Left cardiac atrium (tissue), 4 donors: ENCODE results near the gene RANBP9. TPM values are rescaled to one million over a fixed set of nuclear protein-coding genes. Genes with fewer than 3 reads are reported as not detected.

Source experiments
- ATAC-seq, 2 donors: fragments of 200-7000 bp; cut with Tn5 transposase; one replicate each; pipeline ENCODE4 v1.9.1; 2020; ENCODE audit warnings: mild to moderate bottlenecking in 2 of 2, moderate library complexity in 2 of 2
- DNase-seq: peaks from one replicate; pipeline ENCODE4 v3.0.0-alpha.2; 2020
- intact Hi-C, 2 donors: fragments of 100-400 bp; cut with DNase I; formaldehyde crosslinking; loops; one replicate each; pipeline versions ENCODE4 v1.14.1 to v1.15.1; 2022 to 2023
- total RNA-seq, 2 donors: library from RNA; stranded (reverse); fragmentation: NEBNext Ultra II Directional; extraction: Animal tissue kit (Norgen Biotek cat#: 25700); gene quantifications; one replicate each; pipeline ENCODE4 v1.2.1, GENCODE V29; 2021
- donor health status: DM: no; HTN: yes; CAD: no.
- donor health status: DM: no; HTN: yes; CAD: no; lungs with severe emphysema.
- donor health status: DM: yes; HTN: yes; CAD: no.
- donor health status: Dilated cardiomyopathy.

The RANBP9 gene
- total RNA-seq, 2 donors from 2014 or later: 27.3 to 33.1 TPM

GRCh38 chr6:13715444-13715883 lies 3.8 kb upstream of the RANBP9 start:
- DNase-seq (no peak), ATAC-seq (no peak)
- intact Hi-C loops: no loop called here

DNA sequence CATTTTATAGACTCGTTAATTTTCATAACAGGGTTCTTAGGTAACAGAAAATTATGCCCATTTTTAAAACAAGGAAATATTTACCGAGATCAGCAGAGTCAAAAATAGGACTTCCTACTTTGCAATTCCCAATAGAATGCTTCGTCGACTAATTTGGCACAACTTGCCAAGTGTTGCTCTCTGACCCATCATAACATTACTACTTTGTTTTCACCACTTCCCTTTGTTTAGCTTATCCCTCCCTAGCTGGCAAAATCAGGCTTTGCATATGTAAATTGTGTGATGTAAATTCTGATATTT lies 914 bp upstream of the RANBP9 start:
- DNase-seq: no peak
- peak in 1 of 2 donors; percentile 14 for ATAC-seq
- intact Hi-C loops: loop anchor here in 1 of 2 donors (1.0 kb wide), 1 partner anchor 21 kb away; no protein-coding TSS in a partner anchor

DNA sequence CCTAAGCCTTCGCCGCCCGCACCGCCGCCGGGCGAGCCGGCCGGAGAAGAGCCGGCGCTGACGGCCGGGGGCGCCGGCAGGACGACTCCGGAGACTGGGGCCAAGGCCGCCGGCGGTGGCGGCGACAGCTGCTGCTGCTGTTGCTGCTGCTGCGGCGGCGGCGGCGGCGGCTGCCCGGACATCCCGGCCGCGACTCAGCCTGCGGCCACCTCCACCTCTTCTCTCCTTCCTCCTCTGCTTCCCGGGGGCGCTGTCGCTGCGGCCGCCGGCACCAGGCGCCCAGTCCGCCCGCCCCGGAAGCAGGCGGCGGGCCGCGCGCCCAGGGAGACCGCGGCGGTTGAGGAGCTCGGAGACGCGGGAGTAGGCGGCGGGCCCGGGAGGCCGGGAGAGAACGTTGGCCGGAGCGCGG lies 307 bp downstream of the RANBP9 start:
- peak; percentile 76 for DNase-seq
- intact Hi-C loops: no loop called here
- ATAC-seq: peak in 1 of 2 donors; percentile 19

GRCh38 chr6:13710552-13711323 lies 897 bp downstream of the RANBP9 start:
- DNase-seq (peak; percentile 51), ATAC-seq (peak in 1 of 2 donors; percentile 21)
- intact Hi-C loops: no loop called here

- DNase-seq (no peak), ATAC-seq (no peak)
- intact Hi-C loops: loop anchor here (10.0 kb wide), 2 partner anchors 75 to 95 kb away; partner anchors contain the start of gene NOL7 (in 1 of the 2)
Observed at GRCh38 chr6:13709689-13710551, 1.7 kb downstream of the RANBP9 start.

- intact Hi-C loops: loop anchor here (10.0 kb wide), 2 partner anchors 74 to 94 kb away; partner anchors contain the start of gene NOL7 (in 1 of the 2)
- ATAC-seq (no peak), DNase-seq (no peak)
Observed at GRCh38 chr6:13708736-13709135, 2.9 kb downstream of the RANBP9 start.

- ATAC-seq (no peak), DNase-seq (no peak)
- intact Hi-C loops: loop anchor here (10.0 kb wide), 2 partner anchors 69 to 89 kb away; partner anchors contain the start of gene NOL7 (in 1 of the 2)
Observed at GRCh38 chr6:13703496-13703895, 8.1 kb downstream of the RANBP9 start.

DNA sequence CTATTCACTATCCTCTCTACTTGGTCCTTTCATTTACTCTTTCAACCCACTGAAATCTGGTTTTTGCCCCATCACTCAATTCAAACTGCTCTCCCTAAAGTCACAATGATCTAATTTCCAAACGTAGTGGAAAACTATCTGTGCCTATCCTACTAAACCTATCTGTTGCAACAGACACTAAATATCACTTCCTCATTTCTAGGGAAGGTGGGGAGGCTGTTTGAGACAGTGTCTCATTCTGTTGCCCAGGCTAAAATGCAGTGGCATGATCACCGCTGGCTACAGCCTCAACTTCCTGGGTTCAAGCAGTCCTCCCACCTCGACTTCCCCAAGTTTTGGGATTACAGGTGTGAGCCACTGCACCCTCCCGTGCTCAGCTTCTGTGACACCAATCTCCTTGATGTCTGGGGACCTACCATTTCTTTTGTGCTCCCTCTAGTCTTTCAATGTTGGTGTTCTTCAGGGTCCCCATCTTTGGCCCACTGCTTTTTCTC lies 8.8 kb downstream of the RANBP9 start:
- no peak for ATAC-seq
- no peak for DNase-seq
- intact Hi-C loops: loop anchor here (10.0 kb wide), 2 partner anchors 68 to 88 kb away; partner anchors contain the start of gene NOL7 (in 1 of the 2)

DNA sequence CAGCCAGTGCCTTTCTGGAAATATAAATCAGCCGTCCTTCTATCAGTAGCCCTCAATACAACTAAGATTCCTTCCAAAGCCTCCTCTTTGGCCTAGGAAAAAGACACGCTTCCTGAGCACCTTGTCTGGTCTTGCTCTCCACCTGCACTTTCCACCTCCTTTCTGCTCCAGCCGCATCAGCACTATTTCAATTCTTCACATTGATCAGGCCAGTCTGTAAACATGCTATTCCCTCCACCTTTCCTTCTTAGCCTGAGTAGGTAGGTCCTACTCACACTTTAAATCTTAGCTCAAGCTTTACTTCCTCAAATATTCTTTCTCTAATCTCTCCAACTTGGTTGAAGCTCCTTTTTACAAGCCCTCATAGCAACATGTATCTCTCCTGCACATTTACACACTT lies 11.4 kb downstream of the RANBP9 start:
- intact Hi-C loops: loop anchor here (10.0 kb wide), 2 partner anchors 65 to 85 kb away; partner anchors contain the start of gene NOL7 (in 1 of the 2)
- ATAC-seq: no peak
- DNase-seq: no peak

- DNase-seq (no peak), ATAC-seq (no peak)
- intact Hi-C loops: no loop called here
Observed at GRCh38 chr6:13698715-13699114, 12.9 kb downstream of the RANBP9 start.

GRCh38 chr6:13697857-13698256 lies 13.8 kb downstream of the RANBP9 start:
- intact Hi-C loops: no loop called here
- no peak for ATAC-seq
- DNase-seq: no peak

DNA sequence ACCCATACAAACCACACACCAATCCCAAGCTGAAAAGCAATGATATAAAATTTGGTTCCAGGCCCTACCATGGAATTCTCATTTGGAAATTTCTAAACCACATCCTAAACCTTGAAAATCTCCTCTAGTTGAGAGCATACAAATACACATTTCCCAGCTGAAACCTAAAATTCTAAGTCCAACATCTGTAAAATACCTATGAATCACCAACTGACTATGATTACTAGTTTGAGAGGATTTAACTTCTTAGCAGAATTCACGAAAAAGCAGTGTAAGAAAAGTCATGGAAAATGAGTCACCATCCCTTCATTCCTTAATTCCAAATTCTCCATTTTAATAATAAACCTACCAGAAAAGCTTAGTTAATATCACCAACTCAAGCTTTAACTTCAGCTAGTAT lies 15.4 kb downstream of the RANBP9 start:
- DNase-seq (no peak), ATAC-seq (no peak)
- intact Hi-C loops: no loop called here

GRCh38 chr6:13695252-13695651 lies 16.4 kb downstream of the RANBP9 start:
- DNase-seq (no peak), ATAC-seq (no peak)
- intact Hi-C loops: no loop called here

DNA sequence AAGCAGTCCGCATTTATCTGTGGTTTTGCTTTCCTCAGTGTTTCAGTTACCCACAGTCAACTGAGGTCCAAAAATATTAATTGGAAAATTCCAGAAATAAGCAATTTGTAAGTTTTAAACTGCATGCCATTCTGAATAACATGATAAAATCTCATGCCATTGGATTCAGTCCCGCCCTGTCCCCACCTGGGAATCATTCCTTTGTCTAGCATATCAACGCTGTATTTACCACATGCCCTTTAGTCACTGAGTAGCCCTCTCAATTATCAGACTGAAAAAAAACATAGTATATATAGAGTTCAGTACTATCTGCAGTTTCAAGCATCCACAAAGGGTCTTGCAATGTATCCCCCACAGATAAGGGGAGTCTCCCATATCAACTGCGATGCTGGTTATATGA lies 17.1 kb downstream of the RANBP9 start:
- intact Hi-C loops: no loop called here
- ATAC-seq (peak in 1 of 2 donors; percentile 22), DNase-seq (no peak)

DNA sequence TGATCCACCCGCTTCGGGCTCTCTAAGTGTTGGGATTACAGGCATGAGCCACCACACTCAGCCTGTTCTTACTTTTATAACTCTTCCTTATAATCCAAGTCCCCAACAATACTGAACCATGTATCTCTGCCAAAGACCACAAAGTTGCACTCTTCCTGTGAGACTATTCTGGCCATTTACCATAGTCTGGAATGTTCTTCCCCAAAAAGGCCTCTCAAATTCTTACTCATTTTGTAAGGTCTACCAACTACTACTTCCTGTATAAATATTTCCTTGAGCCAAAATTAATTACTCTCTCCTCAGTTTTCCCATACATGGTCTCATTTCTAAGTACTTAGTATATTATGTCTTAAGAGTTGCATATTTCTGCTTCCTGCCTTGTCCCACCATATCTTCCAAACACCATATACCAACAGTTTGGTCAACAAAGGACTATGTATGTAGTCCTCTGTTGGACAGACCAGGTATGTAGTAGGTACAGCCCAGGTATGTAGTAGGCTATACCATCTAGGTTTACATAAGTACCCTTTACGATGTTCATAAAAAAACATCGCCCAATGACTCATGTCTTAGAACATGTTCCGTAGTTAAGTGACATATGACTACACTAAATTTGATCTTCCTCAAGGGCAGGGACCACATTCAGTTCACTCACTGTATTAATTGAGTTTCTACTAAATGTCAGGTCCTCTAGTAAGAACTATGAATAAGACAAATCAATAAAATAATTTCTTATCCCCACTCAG lies 22.0 kb downstream of the RANBP9 start:
- intact Hi-C loops: no loop called here
- peak in 1 of 2 donors; percentile 23 for ATAC-seq
- no peak for DNase-seq

GRCh38 chr6:13688692-13689196 lies 22.9 kb downstream of the RANBP9 start:
- no peak for ATAC-seq

GRCh38 chr6:13687917-13688351 lies 23.7 kb downstream of the RANBP9 start:
- ATAC-seq: peak in 1 of 2 donors; percentile 41
- DNase-seq: no peak
- intact Hi-C loops: no loop called here

More at GRCh38 chr6:13688692-13689196, 22.9 kb downstream of the RANBP9 start:
- DNase-seq: no peak
- intact Hi-C loops: no loop called here

GRCh38 chr6:13684855-13685254 lies 26.8 kb downstream of the RANBP9 start:
- no peak for DNase-seq
- intact Hi-C loops: no loop called here
- ATAC-seq: no peak

GRCh38 chr6:13683038-13683437 lies 28.6 kb downstream of the RANBP9 start:
- intact Hi-C loops: no loop called here
- ATAC-seq: no peak
- no peak for DNase-seq
